ENCODE data around the gene ATP6V1F. TPM values are rescaled to one million over a fixed set of nuclear protein-coding genes. Genes with fewer than 3 reads are reported as not detected.

Gene ATP6V1F
- total RNA-seq, 2 experiments from 2014 or later: 130 to 138 TPM

- Mint-ChIP-seq H3K36me3 (ENCODE audit: low read depth) (no peaks in the 10 kb centered on the region), H3K27ac (no peak overlapping the region), H3K4me1 (ENCODE audit: low read depth) (peaks cover 1% of the 10 kb centered on the region), H3K9me3 (ENCODE audit: insufficient read depth) (no peaks in the 10 kb centered on the region), H3K4me3 (no peak overlapping the region), H3K27me3 (ENCODE audit: low read depth) (peaks cover under 1% of the 10 kb centered on the region)
- DNase-seq: no peak
- ATAC-seq: no peak
- CTCF ChIA-PET: no interaction called here
- POLR2A ChIA-PET: no interaction called here
Measured at GRCh38 chr7:128837521-128837921, 25.1 kb upstream of the ATP6V1F start.

GRCh38 chr7:128838109-128838779 lies 24.4 kb upstream of the ATP6V1F start:
- ChIA-PET POLR2A (no interaction called here), CTCF (no interaction called here)
- no peak for DNase-seq
- Mint-ChIP-seq H3K27ac (no peak overlapping the region), H3K4me1 (ENCODE audit: low read depth) (peaks cover 1% of the 10 kb centered on the region), H3K27me3 (ENCODE audit: low read depth) (no peaks in the 10 kb centered on the region), H3K36me3 (ENCODE audit: low read depth) (no peaks in the 10 kb centered on the region), H3K9me3 (ENCODE audit: insufficient read depth) (no peaks in the 10 kb centered on the region), H3K4me3 (no peak overlapping the region)
- no peak for ATAC-seq

GRCh38 chr7:128838981-128839731 lies 23.5 kb upstream of the ATP6V1F start:
- POLR2A ChIA-PET: interaction anchor here (0.5 to 1.3 kb wide), 2 partner anchors 11 to 25 kb away, joined by 4 to 5 read pairs; no protein-coding TSS in a partner anchor
- Mint-ChIP-seq H3K4me3 (no peak overlapping the region), H3K36me3 (ENCODE audit: low read depth) (no peaks in the 10 kb centered on the region), H3K27ac (no peak overlapping the region), H3K27me3 (ENCODE audit: low read depth) (no peaks in the 10 kb centered on the region), H3K4me1 (ENCODE audit: low read depth) (peaks cover 1% of the 10 kb centered on the region), H3K9me3 (ENCODE audit: insufficient read depth) (no peaks in the 10 kb centered on the region)
- ATAC-seq (no peak), DNase-seq (no peak)
- CTCF ChIA-PET: interaction anchor here (1.5 kb wide), 1 partner anchor 44 kb away, joined by 4 read pairs; no protein-coding TSS in a partner anchor

- peaks cover 1% of the 10 kb centered on the region for H3K4me1 Mint-ChIP-seq (ENCODE audit: low read depth)
- POLR2A ChIA-PET: interaction anchor here (1.3 kb wide), 1 partner anchor 10 kb away, joined by 4 read pairs; no protein-coding TSS in a partner anchor
- CTCF ChIA-PET: interaction anchor here (1.5 kb wide), 1 partner anchor 43 kb away, joined by 4 read pairs; no protein-coding TSS in a partner anchor
Measured at GRCh38 chr7:128839751-128840177, 22.9 kb upstream of the ATP6V1F start.

GRCh38 chr7:128840326-128841170 lies 22.1 kb upstream of the ATP6V1F start:
- DNase-seq (no peak), ATAC-seq (no peak)
- POLR2A ChIA-PET: interaction anchor here (1.3 kb wide), 1 partner anchor 9 kb away, joined by 4 read pairs; no protein-coding TSS in a partner anchor
- Mint-ChIP-seq H3K27ac (no peak overlapping the region), H3K36me3 (ENCODE audit: low read depth) (no peaks in the 10 kb centered on the region), H3K9me3 (ENCODE audit: insufficient read depth) (no peaks in the 10 kb centered on the region), H3K27me3 (ENCODE audit: low read depth) (no peaks in the 10 kb centered on the region), H3K4me1 (ENCODE audit: low read depth) (peaks cover 1% of the 10 kb centered on the region), H3K4me3 (no peak overlapping the region)
- CTCF ChIA-PET: interaction anchor here (0.7 to 2.1 kb wide), 5 partner anchors 17 to 43 kb away, joined by 3 to 13 read pairs (median 4); partner anchors contain the start of gene ATP6V1F

More at GRCh38 chr7:128839751-128840177, 22.9 kb upstream of the ATP6V1F start:
- ATAC-seq (no peak), DNase-seq (no peak)
- Mint-ChIP-seq H3K27me3 (ENCODE audit: low read depth) (no peaks in the 10 kb centered on the region), H3K4me3 (no peak overlapping the region), H3K36me3 (ENCODE audit: low read depth) (no peaks in the 10 kb centered on the region), H3K9me3 (ENCODE audit: insufficient read depth) (no peaks in the 10 kb centered on the region), H3K27ac (no peak overlapping the region)

- CTCF ChIA-PET: interaction anchor here (0.7 to 2.1 kb wide), 5 partner anchors 8 to 42 kb away, joined by 3 to 13 read pairs (median 5); partner anchors contain the start of gene ATP6V1F
- Mint-ChIP-seq H3K27ac (no peak overlapping the region), H3K4me3 (no peak overlapping the region), H3K4me1 (ENCODE audit: low read depth) (peaks cover 1% of the 10 kb centered on the region), H3K36me3 (ENCODE audit: low read depth) (no peaks in the 10 kb centered on the region), H3K27me3 (ENCODE audit: low read depth) (no peaks in the 10 kb centered on the region), H3K9me3 (ENCODE audit: insufficient read depth) (no peaks in the 10 kb centered on the region)
- POLR2A ChIA-PET: no interaction called here
- ATAC-seq (no peak), DNase-seq (no peak)
Measured at GRCh38 chr7:128841171-128841690, 21.4 kb upstream of the ATP6V1F start.

- peak; percentile 69 for DNase-seq
- no peaks in the 10 kb centered on the region for H3K9me3 Mint-ChIP-seq (ENCODE audit: insufficient read depth)
- ChIA-PET CTCF (interaction anchor here (0.6 to 3.1 kb wide), 10 partner anchors 8 to 41 kb away, joined by 3 to 22 read pairs (median 5); partner anchors contain the start of gene ATP6V1F), POLR2A (interaction anchor here (1.3 kb wide), 1 partner anchor 21 kb away, joined by 5 read pairs; the partner anchor contains the start of gene ATP6V1F)
- peaks cover 1% of the 10 kb centered on the region for H3K4me1 Mint-ChIP-seq (ENCODE audit: low read depth)
- H3K27me3 Mint-ChIP-seq (ENCODE audit: low read depth): no peaks in the 10 kb centered on the region
- peak overlapping the region; percentile 34 for H3K27ac Mint-ChIP-seq
- H3K36me3 Mint-ChIP-seq (ENCODE audit: low read depth): no peaks in the 10 kb centered on the region
- no peak overlapping the region for H3K4me3 Mint-ChIP-seq
- ATAC-seq: peak; percentile 64
Measured at GRCh38 chr7:128841921-128842673, 20.6 kb upstream of the ATP6V1F start.

GRCh38 chr7:128842674-128843641 lies 19.7 kb upstream of the ATP6V1F start:
- ChIA-PET POLR2A (interaction anchor here (1.3 kb wide), 1 partner anchor 20 kb away, joined by 5 read pairs; the partner anchor contains the start of gene ATP6V1F), CTCF (interaction anchor here (0.6 to 3.1 kb wide), 9 partner anchors 7 to 323 kb away, joined by 3 to 22 read pairs (median 6); partner anchors contain the start of gene ATP6V1F)
- Mint-ChIP-seq H3K27ac (no peak overlapping the region), H3K27me3 (ENCODE audit: low read depth) (no peaks in the 10 kb centered on the region), H3K36me3 (ENCODE audit: low read depth) (no peaks in the 10 kb centered on the region), H3K9me3 (ENCODE audit: insufficient read depth) (no peaks in the 10 kb centered on the region), H3K4me3 (no peak overlapping the region), H3K4me1 (ENCODE audit: low read depth) (peaks cover 1% of the 10 kb centered on the region)
- no peak for DNase-seq
- no peak for ATAC-seq

GRCh38 chr7:128843938-128844621 lies 18.6 kb upstream of the ATP6V1F start:
- ATAC-seq (no peak), DNase-seq (no peak)
- Mint-ChIP-seq H3K9me3 (ENCODE audit: insufficient read depth) (no peaks in the 10 kb centered on the region), H3K27me3 (ENCODE audit: low read depth) (no peaks in the 10 kb centered on the region), H3K4me3 (no peak overlapping the region), H3K27ac (no peak overlapping the region), H3K36me3 (ENCODE audit: low read depth) (no peaks in the 10 kb centered on the region), H3K4me1 (ENCODE audit: low read depth) (peaks cover 1% of the 10 kb centered on the region)
- CTCF ChIA-PET: interaction anchor here (1.3 to 3.1 kb wide), 3 partner anchors 13 to 39 kb away, joined by 3 to 22 read pairs (median 10); no protein-coding TSS in a partner anchor
- POLR2A ChIA-PET: interaction anchor here (0.6 kb wide), 1 partner anchor 109 kb away, joined by 3 read pairs; no protein-coding TSS in a partner anchor

All from activated CD8-positive, alpha-beta T cell treated with anti-CD3 and anti-CD28 coated beads, Interleukin-2, amount 10 ng/mL, durations not matched to agents 7 days and 5 days (primary cell).